Stomach (tissue), 4 donors: Measurements from ENCODE around the gene RAPGEF3.

Source experiments
- CTCF ChIP-seq, 7 experiments: fragments of 450-650 bp in 4 of 7; fragments of 200-600 bp in 3 of 7; sonication (generic) in 3 of 7; IDR thresholded peaks; one replicate each; pipeline ENCODE4 v1.5.1; 2016 to 2019; ENCODE audit warnings: antibody characterized with exemption in 7 of 7, control low read depth in 2 of 7, mild to moderate bottlenecking in 1 of 7
- EP300 ChIP-seq: sonication (generic); formaldehyde crosslinking; IDR thresholded peaks from one replicate; pipeline ENCODE4 v1.6.1; 2017; ENCODE audit warnings: antibody characterized with exemption
- POLR2A ChIP-seq, 4 donors: fragments of 450-650 bp; IDR thresholded peaks; one replicate each; pipeline ENCODE4 v1.6.1; 2016; ENCODE audit warnings: antibody characterized with exemption in 4 of 4, control low read depth in 2 of 4, mild to moderate bottlenecking in 1 of 4, moderate library complexity in 1 of 4
- POLR2AphosphoS5 ChIP-seq, 3 donors: sonication (generic); formaldehyde crosslinking; IDR thresholded peaks; one replicate each; pipeline ENCODE4 v1.6.1; 2016; ENCODE audit warnings: antibody characterized with exemption in 3 of 3

GRCh38 chr12:47741340-47741703 is 17.4 kb downstream of the RAPGEF3 start:
- TF ChIP-seq CTCF (IDR thresholded peaks at IDR 0.05) = no peak
- TF ChIP-seq POLR2A (IDR thresholded peaks at IDR 0.05) = no peak
- TF ChIP-seq EP300 = no peak
- TF ChIP-seq POLR2AphosphoS5 (IDR thresholded peaks at IDR 0.05) = no peak
